Measurements from ENCODE around the gene OR2S2. TPM values are rescaled to one million over a fixed set of nuclear protein-coding genes. Genes with fewer than 3 reads are reported as not detected.

OR2S2 gene
- total RNA-seq, 1 experiment from 2014 or later = not detected

GRCh38 chr9:35930521-35930920, 27.4 kb downstream of the OR2S2 start:
- no peaks in the 10 kb centered on the region for H3K36me3 Mint-ChIP-seq (ENCODE audit: insufficient read depth, unreplicated experiment)
- H3K4me1 ChIP-seq = peaks cover 4% of the 10 kb centered on the region; the same call in 1 of the 2 replicates
- no peak overlapping the region for H3K27ac Mint-ChIP-seq (ENCODE audit: unreplicated experiment)
- POLR2A ChIA-PET = no interaction called here
- intact Hi-C loops (cut with micrococcal nuclease; ENCODE audit: unreplicated experiment) = no loop called here
- peaks cover 5% of the 10 kb centered on the region for H3K27me3 Mint-ChIP-seq (ENCODE audit: insufficient read depth, unreplicated experiment)
- no peaks in the 10 kb centered on the region for H3K36me3 ChIP-seq (ENCODE audit: control insufficient read depth, insufficient read depth, low read length)
- no peaks in the 10 kb centered on the region for H3K9me3 ChIP-seq
- DNase-seq = no peak
- H3K4me1 Mint-ChIP-seq (ENCODE audit: low read depth, unreplicated experiment) = no peaks in the 10 kb centered on the region
- BruUV-seq (replicated peaks) = no TSS peak
- no peak for TF ChIP-seq CTCF (IDR thresholded peaks at IDR 0.05; ENCODE audit: insufficient read depth in 1 of 2, low read depth in 1 of 2, low read length in 1 of 2, severe bottlenecking in 1 of 2, unreplicated experiment in 1 of 2)
- no peaks in the 10 kb centered on the region for H3K27me3 ChIP-seq (replicated peaks; ENCODE audit: control insufficient read depth, insufficient read depth, low read length)
- no peak overlapping the region for H3K4me3 Mint-ChIP-seq (ENCODE audit: unreplicated experiment)
- CTCF ChIA-PET = no interaction called here
- no peaks in the 10 kb centered on the region for H3K9me3 Mint-ChIP-seq (ENCODE audit: unreplicated experiment)
- H3K4me3 ChIP-seq (ENCODE audit: low read depth, low read length) = no peak overlapping the region

- no TSS peak for BruUV-seq (replicated peaks)
- no peaks in the 10 kb centered on the region for H3K9me3 ChIP-seq
- no peak overlapping the region for H3K27ac Mint-ChIP-seq (ENCODE audit: unreplicated experiment)
- no peaks in the 10 kb centered on the region for H3K36me3 ChIP-seq (ENCODE audit: control insufficient read depth, insufficient read depth, low read length)
- peaks cover 5% of the 10 kb centered on the region for H3K27me3 Mint-ChIP-seq (ENCODE audit: insufficient read depth, unreplicated experiment)
- DNase-seq = no peak
- intact Hi-C loops (cut with micrococcal nuclease; ENCODE audit: unreplicated experiment) = no loop called here
- peaks cover 4% of the 10 kb centered on the region; the same call in 1 of the 2 replicates for H3K4me1 ChIP-seq
- no peaks in the 10 kb centered on the region for H3K4me1 Mint-ChIP-seq (ENCODE audit: low read depth, unreplicated experiment)
- ChIA-PET CTCF (no interaction called here), POLR2A (no interaction called here)
- TF ChIP-seq CTCF (IDR thresholded peaks at IDR 0.05; ENCODE audit: insufficient read depth in 1 of 2, low read depth in 1 of 2, low read length in 1 of 2, severe bottlenecking in 1 of 2, unreplicated experiment in 1 of 2) = no peak
- no peak overlapping the region for H3K4me3 Mint-ChIP-seq (ENCODE audit: unreplicated experiment)
- H3K4me3 ChIP-seq (ENCODE audit: low read depth, low read length) = no peak overlapping the region
- H3K9me3 Mint-ChIP-seq (ENCODE audit: unreplicated experiment) = no peaks in the 10 kb centered on the region
- H3K36me3 Mint-ChIP-seq (ENCODE audit: insufficient read depth, unreplicated experiment) = no peaks in the 10 kb centered on the region
- no peaks in the 10 kb centered on the region for H3K27me3 ChIP-seq (replicated peaks; ENCODE audit: control insufficient read depth, insufficient read depth, low read length)
These were observed 28.6 kb downstream of the OR2S2 start for GRCh38 chr9:35929453-35929718.

- H3K36me3 Mint-ChIP-seq (ENCODE audit: insufficient read depth, unreplicated experiment) = no peaks in the 10 kb centered on the region
- H3K4me1 ChIP-seq = peaks cover 8% of the 10 kb centered on the region
- POLR2A ChIA-PET = no interaction called here
- H3K27me3 Mint-ChIP-seq (ENCODE audit: insufficient read depth, unreplicated experiment) = peaks cover 5% of the 10 kb centered on the region
- H3K27me3 ChIP-seq (replicated peaks; ENCODE audit: control insufficient read depth, insufficient read depth, low read length) = no peaks in the 10 kb centered on the region
- H3K4me3 ChIP-seq (ENCODE audit: low read depth, low read length) = no peak overlapping the region
- CTCF ChIA-PET = interaction anchor here (0.6 kb wide), 1 partner anchor 260 kb away, joined by 3 read pairs; no protein-coding TSS in a partner anchor
- no peaks in the 10 kb centered on the region for H3K9me3 ChIP-seq
- peaks cover 5% of the 10 kb centered on the region for H3K4me1 Mint-ChIP-seq (ENCODE audit: low read depth, unreplicated experiment)
- BruUV-seq (replicated peaks) = no TSS peak
- no peaks in the 10 kb centered on the region for H3K9me3 Mint-ChIP-seq (ENCODE audit: unreplicated experiment)
- no peak overlapping the region for H3K4me3 Mint-ChIP-seq (ENCODE audit: unreplicated experiment)
- intact Hi-C loops (cut with micrococcal nuclease; ENCODE audit: unreplicated experiment) = no loop called here
- no peaks in the 10 kb centered on the region for H3K36me3 ChIP-seq (ENCODE audit: control insufficient read depth, insufficient read depth, low read length)
- TF ChIP-seq CTCF (IDR thresholded peaks at IDR 0.05; ENCODE audit: insufficient read depth in 1 of 2, low read depth in 1 of 2, low read length in 1 of 2, severe bottlenecking in 1 of 2, unreplicated experiment in 1 of 2) = no peak
- H3K27ac Mint-ChIP-seq (ENCODE audit: unreplicated experiment) = no peak overlapping the region
- DNase-seq = no peak
These were observed 29.1 kb downstream of the OR2S2 start for GRCh38 chr9:35928591-35929452.

All from Caco-2 (cell line).